NCI-H1930 (cell line): Measurements from ENCODE around the gene NOD2.

Experiments
- DNase-seq, 2 experiments: peaks; one replicate each; lab custom pipeline; 2025; lab: John Stamatoyannopoulos, UW

Gene NOD2

GRCh38 chr16:50742576-50743200 is 49.3 kb downstream of the NOD2 start:
- DNase-seq: no peak

GRCh38 chr16:50743581-50744225 is 50.3 kb downstream of the NOD2 start:
- no peak for DNase-seq

- DNase-seq: no peak
Measured at GRCh38 chr16:50744881-50745280, 51.5 kb downstream of the NOD2 start.

- DNase-seq: no peak
Measured at GRCh38 chr16:50745940-50746339, 52.5 kb downstream of the NOD2 start.

GRCh38 chr16:50747207-50747956 is 54.0 kb downstream of the NOD2 start:
- DNase-seq: no peak

GRCh38 chr16:50751528-50751927 is 58.1 kb downstream of the NOD2 start:
- DNase-seq: no peak

- no peak for DNase-seq
Measured at GRCh38 chr16:50752471-50753235, 59.2 kb downstream of the NOD2 start.

GRCh38 chr16:50756473-50756872 is 63.1 kb downstream of the NOD2 start:
- no peak for DNase-seq

GRCh38 chr16:50761267-50761666 is 67.9 kb downstream of the NOD2 start:
- DNase-seq: no peak

GRCh38 chr16:50762241-50762640 is 68.8 kb downstream of the NOD2 start:
- no peak for DNase-seq

- DNase-seq: no peak
Measured at GRCh38 chr16:50763211-50763610, 69.8 kb downstream of the NOD2 start.

- DNase-seq: no peak
Measured at GRCh38 chr16:50765260-50765659, 71.9 kb downstream of the NOD2 start.

GRCh38 chr16:50765861-50766260 is 72.5 kb downstream of the NOD2 start:
- no peak for DNase-seq

- DNase-seq: no peak
Measured at GRCh38 chr16:50767197-50767596, 73.8 kb downstream of the NOD2 start.

GRCh38 chr16:50771366-50771765 is 78.0 kb downstream of the NOD2 start:
- no peak for DNase-seq

- no peak for DNase-seq
Measured at GRCh38 chr16:50774405-50774804, 81.0 kb downstream of the NOD2 start.

- DNase-seq: no peak
Measured at GRCh38 chr16:50774960-50775359, 81.6 kb downstream of the NOD2 start.

GRCh38 chr16:50776037-50776436 is 82.6 kb downstream of the NOD2 start:
- no peak for DNase-seq

- DNase-seq: peak; percentile 33 to 48
Measured at GRCh38 chr16:50778284-50779163, 85.1 kb downstream of the NOD2 start.

GRCh38 chr16:50781043-50781442 is 87.6 kb downstream of the NOD2 start:
- DNase-seq: no peak

GRCh38 chr16:50781518-50781917 is 88.1 kb downstream of the NOD2 start:
- no peak for DNase-seq
